Measurements from ENCODE around the gene QSOX2. TPM values are rescaled to one million over a fixed set of nuclear protein-coding genes. Genes with fewer than 3 reads are reported as not detected.

QSOX2 gene
- polyA plus RNA-seq, 2 of the 4 experiments (the other 2 are of a cell fraction), result 22.3 to 30.2 TPM

DNA sequence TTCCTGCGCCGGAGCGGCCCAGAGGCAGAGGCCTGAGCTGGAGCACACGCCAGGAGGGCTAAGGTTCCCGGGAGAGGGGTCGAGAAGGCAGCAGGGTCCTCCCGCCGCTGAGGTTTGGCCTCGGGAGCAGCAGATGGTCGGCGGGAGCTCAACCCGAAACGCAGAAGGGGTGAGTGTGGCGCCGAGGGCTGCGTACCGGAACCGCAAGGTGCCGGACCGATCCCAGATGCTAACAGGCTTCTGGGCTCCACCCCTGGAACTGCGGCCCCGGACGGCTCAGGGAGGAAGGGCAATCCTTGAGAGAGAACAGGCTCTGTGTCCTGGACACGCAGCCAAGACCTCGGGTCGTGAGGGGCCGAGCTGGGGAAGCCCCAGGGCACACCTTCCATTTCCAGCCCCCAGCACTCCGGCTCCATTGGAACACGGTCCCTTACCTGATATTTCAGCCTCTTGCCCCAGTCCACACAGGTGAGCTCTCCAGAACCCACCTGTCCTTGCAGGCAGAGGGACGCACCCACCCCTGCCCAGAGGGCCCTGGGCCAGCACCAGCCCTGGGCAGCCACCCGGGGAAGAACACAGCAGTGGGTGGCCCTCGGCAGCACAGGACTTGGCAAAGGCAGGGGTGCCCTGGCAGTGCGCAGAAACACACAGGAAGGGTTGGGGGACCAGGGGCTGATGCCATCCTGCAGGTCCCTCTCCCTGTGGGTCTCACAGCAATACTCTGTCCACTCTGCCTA is 42.0 kb downstream of the QSOX2 start:
- ChIA-PET CTCF (interaction anchor here (0.8 to 3.2 kb wide), 6 partner anchors 12 to 80 kb away, joined by 4 to 8 read pairs (median 4); no protein-coding TSS in a partner anchor), POLR2A (no interaction called here)
- Histone ChIP-seq H3K4me2 (peak overlapping the region; percentile 52; the same call in 1 of the 3 replicates), H3K4me3 (no peak overlapping the region), H3K9me3 (no peaks in the 10 kb centered on the region), H3K4me1 (peaks cover 10% of the 10 kb centered on the region; the same call in 1 of the 3 replicates), H3K27ac (no peak overlapping the region)
- WGBS (ENCODE audit: missing lambda C conversion rate), result 73% methylated on average over 19 of the region's 33 CpGs
- FAIRE-seq (no peak), DNase-seq (ENCODE audit: low read depth in 1 of 2, low spot score in 1 of 2) (no peak), ATAC-seq (peak; percentile 4 to 19; a peak in 3 of 6 replicates)
- TF ChIP-seq CHD4 (IDR thresholded peaks at IDR 0.05; ENCODE audit: borderline replicate concordance), result no peak
- TF ChIP-seq, protein P1, sequence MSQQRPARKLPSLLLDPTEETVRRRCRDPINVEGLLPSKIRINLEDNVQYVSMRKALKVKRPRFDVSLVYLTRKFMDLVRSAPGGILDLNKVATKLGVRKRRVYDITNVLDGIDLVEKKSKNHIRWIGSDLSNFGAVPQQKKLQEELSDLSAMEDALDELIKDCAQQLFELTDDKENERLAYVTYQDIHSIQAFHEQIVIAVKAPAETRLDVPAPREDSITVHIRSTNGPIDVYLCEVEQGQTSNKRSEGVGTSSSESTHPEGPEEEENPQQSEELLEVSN (IDR thresholded peaks at IDR 0.05; ENCODE audit: borderline replicate concordance, low read depth), result no peak
- TF ChIP-seq MYC (IDR thresholded peaks at IDR 0.05; ENCODE audit: borderline replicate concordance, low read length), result no peak
- no peak for TF ChIP-seq RNF2 (IDR thresholded peaks at IDR 0.05; ENCODE audit: borderline replicate concordance, low read depth)
- no peak for TF ChIP-seq FOSB (CRISPR knock-in tag; IDR thresholded peaks at IDR 0.05)
- TF ChIP-seq RARB (CRISPR knock-in tag; IDR thresholded peaks at IDR 0.05), result no peak
- no peak for TF ChIP-seq NFE2L2 (conservative IDR thresholded peaks at IDR 0.05; ENCODE audit: low read length)
- no peak for TF ChIP-seq MAZ (IDR thresholded peaks at IDR 0.05; ENCODE audit: borderline replicate concordance, low read depth, low read length)
- no peak for TF ChIP-seq CBX2 (IDR thresholded peaks at IDR 0.05; ENCODE audit: borderline replicate concordance, low read depth)
- TF ChIP-seq NPAS2 (CRISPR knock-in tag; IDR thresholded peaks at IDR 0.05; ENCODE audit: borderline replicate concordance), result no peak

DNA sequence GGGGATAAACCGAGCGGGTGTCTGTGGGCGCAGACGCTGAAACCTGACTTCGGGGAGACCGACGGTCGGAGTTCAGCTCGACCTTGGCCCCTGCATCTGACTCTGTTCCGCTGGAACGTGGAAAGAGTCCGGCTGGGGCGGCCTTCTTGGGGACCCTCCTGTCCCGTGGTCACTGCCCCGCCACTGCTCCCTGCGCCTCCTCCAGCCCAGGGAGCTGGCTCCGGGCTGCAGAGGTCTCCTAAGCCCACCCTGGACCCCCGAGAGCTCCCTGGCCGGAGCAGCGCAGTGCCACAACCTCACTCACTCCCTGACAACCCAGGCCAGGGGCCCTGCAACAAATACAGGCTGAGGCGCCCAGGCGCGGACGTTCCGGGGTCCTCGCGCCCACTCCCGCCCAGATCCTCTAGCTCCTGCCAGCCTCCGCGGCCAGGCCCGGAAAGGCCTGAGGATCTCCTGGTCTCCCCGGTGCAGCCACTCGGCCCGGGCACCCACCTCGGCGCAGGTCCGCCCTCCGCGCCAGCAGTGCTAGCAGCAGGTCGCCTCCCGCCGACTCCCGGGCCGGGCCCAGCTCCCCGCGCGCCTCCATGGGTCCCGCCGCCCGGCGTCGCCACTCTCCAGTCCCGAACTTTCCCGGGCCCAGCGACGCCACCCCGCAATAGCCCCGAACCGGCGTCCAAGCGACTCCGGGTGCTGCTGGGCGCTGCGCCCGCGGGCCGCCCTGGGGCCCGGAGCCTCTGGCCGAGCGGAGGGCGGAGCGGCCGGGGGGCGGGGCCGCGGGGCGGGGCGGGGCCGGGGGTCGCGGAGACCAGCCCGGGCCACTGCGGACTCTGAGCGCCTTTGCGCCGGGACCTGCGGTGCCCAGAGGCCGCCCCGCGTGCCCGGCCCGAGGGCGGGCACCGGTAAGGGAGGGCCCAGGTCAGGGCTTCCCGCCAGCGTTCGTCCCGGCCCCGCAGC is 42.9 kb downstream of the QSOX2 start:
- 76% methylated on average over 12 of the region's 99 CpGs for WGBS (ENCODE audit: missing lambda C conversion rate)
- no peak overlapping the region for H3K4me3 ChIP-seq
- CTCF ChIA-PET, result interaction anchor here (0.8 to 2.9 kb wide), 6 partner anchors 15 to 81 kb away, joined by 4 to 14 read pairs (median 4); no protein-coding TSS in a partner anchor
- ATAC-seq (no peak), DNase-seq (ENCODE audit: low read depth in 1 of 2, low spot score in 1 of 2) (no peak), FAIRE-seq (no peak)
- H3K9me3 ChIP-seq, result no peaks in the 10 kb centered on the region
- H3K4me2 ChIP-seq, result peak overlapping the region; percentile 52; the same call in 2 of the 3 replicates
- TF ChIP-seq, protein P2, sequence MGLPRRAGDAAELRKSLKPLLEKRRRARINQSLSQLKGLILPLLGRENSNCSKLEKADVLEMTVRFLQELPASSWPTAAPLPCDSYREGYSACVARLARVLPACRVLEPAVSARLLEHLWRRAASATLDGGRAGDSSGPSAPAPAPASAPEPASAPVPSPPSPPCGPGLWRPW (IDR thresholded peaks at IDR 0.05), result no peak
- TF ChIP-seq, protein P1 (IDR thresholded peaks at IDR 0.05; ENCODE audit: borderline replicate concordance, low read depth), result no peak
- TF ChIP-seq CHD4 (IDR thresholded peaks at IDR 0.05; ENCODE audit: borderline replicate concordance) (no peak), ZFP36 (IDR thresholded peaks at IDR 0.05; ENCODE audit: borderline replicate concordance, partially characterized antibody) (no peak), JUN (IDR thresholded peaks at IDR 0.05) (no peak), ZC3H11A (IDR thresholded peaks at IDR 0.05) (no peak), JUNB (IDR thresholded peaks at IDR 0.05) (no peak), NFE2L2 (conservative IDR thresholded peaks at IDR 0.05; ENCODE audit: low read length) (no peak), KDM1A (IDR thresholded peaks at IDR 0.05; ENCODE audit: low read depth) (no peak), FOSB (CRISPR knock-in tag; IDR thresholded peaks at IDR 0.05) (no peak), POLR2AphosphoS2 (conservative IDR thresholded peaks at IDR 0.05; ENCODE audit: low read length) (no peak)
- TF ChIP-seq, protein P3, sequence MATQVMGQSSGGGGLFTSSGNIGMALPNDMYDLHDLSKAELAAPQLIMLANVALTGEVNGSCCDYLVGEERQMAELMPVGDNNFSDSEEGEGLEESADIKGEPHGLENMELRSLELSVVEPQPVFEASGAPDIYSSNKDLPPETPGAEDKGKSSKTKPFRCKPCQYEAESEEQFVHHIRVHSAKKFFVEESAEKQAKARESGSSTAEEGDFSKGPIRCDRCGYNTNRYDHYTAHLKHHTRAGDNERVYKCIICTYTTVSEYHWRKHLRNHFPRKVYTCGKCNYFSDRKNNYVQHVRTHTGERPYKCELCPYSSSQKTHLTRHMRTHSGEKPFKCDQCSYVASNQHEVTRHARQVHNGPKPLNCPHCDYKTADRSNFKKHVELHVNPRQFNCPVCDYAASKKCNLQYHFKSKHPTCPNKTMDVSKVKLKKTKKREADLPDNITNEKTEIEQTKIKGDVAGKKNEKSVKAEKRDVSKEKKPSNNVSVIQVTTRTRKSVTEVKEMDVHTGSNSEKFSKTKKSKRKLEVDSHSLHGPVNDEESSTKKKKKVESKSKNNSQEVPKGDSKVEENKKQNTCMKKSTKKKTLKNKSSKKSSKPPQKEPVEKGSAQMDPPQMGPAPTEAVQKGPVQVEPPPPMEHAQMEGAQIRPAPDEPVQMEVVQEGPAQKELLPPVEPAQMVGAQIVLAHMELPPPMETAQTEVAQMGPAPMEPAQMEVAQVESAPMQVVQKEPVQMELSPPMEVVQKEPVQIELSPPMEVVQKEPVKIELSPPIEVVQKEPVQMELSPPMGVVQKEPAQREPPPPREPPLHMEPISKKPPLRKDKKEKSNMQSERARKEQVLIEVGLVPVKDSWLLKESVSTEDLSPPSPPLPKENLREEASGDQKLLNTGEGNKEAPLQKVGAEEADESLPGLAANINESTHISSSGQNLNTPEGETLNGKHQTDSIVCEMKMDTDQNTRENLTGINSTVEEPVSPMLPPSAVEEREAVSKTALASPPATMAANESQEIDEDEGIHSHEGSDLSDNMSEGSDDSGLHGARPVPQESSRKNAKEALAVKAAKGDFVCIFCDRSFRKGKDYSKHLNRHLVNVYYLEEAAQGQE (IDR thresholded peaks at IDR 0.05), result no peak
- TF ChIP-seq, protein P4, sequence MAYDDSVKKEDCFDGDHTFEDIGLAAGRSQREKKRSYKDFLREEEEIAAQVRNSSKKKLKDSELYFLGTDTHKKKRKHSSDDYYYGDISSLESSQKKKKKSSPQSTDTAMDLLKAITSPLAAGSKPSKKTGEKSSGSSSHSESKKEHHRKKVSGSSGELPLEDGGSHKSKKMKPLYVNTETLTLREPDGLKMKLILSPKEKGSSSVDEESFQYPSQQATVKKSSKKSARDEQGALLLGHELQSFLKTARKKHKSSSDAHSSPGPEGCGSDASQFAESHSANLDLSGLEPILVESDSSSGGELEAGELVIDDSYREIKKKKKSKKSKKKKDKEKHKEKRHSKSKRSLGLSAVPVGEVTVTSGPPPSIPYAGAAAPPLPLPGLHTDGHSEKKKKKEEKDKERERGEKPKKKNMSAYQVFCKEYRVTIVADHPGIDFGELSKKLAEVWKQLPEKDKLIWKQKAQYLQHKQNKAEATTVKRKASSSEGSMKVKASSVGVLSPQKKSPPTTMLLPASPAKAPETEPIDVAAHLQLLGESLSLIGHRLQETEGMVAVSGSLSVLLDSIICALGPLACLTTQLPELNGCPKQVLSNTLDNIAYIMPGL (CRISPR knock-in tag; IDR thresholded peaks at IDR 0.05; ENCODE audit: borderline replicate concordance), result no peak
- TF ChIP-seq, protein P5, sequence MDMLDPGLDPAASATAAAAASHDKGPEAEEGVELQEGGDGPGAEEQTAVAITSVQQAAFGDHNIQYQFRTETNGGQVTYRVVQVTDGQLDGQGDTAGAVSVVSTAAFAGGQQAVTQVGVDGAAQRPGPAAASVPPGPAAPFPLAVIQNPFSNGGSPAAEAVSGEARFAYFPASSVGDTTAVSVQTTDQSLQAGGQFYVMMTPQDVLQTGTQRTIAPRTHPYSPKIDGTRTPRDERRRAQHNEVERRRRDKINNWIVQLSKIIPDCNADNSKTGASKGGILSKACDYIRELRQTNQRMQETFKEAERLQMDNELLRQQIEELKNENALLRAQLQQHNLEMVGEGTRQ (IDR thresholded peaks at IDR 0.05), result no peak
- peaks cover 10% of the 10 kb centered on the region; the same call in 1 of the 3 replicates for H3K4me1 ChIP-seq
- POLR2A ChIA-PET, result no interaction called here
- H3K27ac ChIP-seq, result no peak overlapping the region
